Measurements from ENCODE around the gene MTR.

MTR gene

DNA sequence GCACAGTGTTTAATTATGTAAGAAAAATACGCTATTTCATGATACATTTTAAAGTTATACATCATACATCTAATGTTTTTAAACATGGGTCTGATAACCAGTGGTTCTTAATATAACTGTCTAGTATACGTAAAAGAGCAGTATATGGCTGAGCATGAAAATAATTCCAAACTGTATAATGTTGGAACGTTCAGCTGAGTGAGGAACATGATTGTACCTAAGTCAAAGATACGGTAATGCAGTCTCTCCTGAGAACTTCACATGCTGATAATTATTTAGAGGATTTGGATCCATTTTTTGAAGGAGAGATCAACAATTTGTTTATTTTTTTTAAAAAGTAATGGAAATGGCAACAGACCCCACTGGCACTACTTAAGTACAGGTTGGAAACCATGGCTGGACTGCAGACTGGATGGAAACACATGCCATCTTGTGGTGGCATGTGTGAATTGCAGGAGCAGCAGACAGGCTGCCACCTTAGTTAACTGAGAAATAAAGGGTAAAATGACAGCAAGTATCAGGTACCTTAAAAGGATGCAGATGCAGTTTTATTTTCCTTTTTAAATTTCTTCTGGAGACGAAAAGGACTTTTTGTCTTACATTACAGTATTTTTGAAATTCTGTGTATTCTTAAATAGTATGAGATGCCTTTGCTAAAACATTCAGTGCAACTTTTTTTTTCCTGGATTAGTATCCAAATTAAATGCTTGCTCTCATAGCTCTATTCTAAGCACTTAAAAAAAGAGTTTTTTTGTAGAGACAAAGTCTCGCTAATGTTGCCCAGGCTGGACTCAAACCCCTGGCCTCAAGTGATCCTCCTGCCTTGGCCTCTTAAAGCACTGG lies 73.8 kb downstream of the MTR start:
- TF ChIP-seq TCF4 (CRISPR knock-in tag; IDR thresholded peaks at IDR 0.05; ENCODE audit: borderline replicate concordance) (no peak), BACH2 (CRISPR knock-in tag; IDR thresholded peaks at IDR 0.05; ENCODE audit: borderline replicate concordance) (no peak), RARB (CRISPR knock-in tag; IDR thresholded peaks at IDR 0.05) (no peak), OSR1 (CRISPR knock-in tag; IDR thresholded peaks at IDR 0.05) (no peak), ZNF70 (CRISPR knock-in tag; IDR thresholded peaks at IDR 0.05) (no peak), SNAI2 (CRISPR knock-in tag; IDR thresholded peaks at IDR 0.05) (no peak), PPARA (CRISPR knock-in tag; IDR thresholded peaks at IDR 0.05; ENCODE audit: borderline replicate concordance) (no peak), ZFP30 (CRISPR knock-in tag; IDR thresholded peaks at IDR 0.05) (no peak), ZNF565 (CRISPR knock-in tag; conservative IDR thresholded peaks at IDR 0.05; ENCODE audit: low read depth) (no peak), ZFP3 (CRISPR knock-in tag; IDR thresholded peaks at IDR 0.05) (no peak), ISL1 (CRISPR knock-in tag; IDR thresholded peaks at IDR 0.05) (no peak), ZNF8 (CRISPR knock-in tag; IDR thresholded peaks at IDR 0.05) (no peak)
- TF ChIP-seq, protein P1, sequence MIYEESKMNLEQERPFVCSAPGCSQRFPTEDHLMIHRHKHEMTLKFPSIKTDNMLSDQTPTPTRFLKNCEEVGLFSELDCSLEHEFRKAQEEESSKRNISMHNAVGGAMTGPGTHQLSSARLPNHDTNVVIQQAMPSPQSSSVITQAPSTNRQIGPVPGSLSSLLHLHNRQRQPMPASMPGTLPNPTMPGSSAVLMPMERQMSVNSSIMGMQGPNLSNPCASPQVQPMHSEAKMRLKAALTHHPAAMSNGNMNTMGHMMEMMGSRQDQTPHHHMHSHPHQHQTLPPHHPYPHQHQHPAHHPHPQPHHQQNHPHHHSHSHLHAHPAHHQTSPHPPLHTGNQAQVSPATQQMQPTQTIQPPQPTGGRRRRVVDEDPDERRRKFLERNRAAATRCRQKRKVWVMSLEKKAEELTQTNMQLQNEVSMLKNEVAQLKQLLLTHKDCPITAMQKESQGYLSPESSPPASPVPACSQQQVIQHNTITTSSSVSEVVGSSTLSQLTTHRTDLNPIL (CRISPR knock-in tag; IDR thresholded peaks at IDR 0.05; ENCODE audit: low read depth), result no peak
- TF ChIP-seq, protein P2, sequence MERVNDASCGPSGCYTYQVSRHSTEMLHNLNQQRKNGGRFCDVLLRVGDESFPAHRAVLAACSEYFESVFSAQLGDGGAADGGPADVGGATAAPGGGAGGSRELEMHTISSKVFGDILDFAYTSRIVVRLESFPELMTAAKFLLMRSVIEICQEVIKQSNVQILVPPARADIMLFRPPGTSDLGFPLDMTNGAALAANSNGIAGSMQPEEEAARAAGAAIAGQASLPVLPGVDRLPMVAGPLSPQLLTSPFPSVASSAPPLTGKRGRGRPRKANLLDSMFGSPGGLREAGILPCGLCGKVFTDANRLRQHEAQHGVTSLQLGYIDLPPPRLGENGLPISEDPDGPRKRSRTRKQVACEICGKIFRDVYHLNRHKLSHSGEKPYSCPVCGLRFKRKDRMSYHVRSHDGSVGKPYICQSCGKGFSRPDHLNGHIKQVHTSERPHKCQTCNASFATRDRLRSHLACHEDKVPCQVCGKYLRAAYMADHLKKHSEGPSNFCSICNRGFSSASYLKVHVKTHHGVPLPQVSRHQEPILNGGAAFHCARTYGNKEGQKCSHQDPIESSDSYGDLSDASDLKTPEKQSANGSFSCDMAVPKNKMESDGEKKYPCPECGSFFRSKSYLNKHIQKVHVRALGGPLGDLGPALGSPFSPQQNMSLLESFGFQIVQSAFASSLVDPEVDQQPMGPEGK (CRISPR knock-in tag; IDR thresholded peaks at IDR 0.05; ENCODE audit: borderline replicate concordance), result no peak
- ATAC-seq, result peak; percentile 90

DNA sequence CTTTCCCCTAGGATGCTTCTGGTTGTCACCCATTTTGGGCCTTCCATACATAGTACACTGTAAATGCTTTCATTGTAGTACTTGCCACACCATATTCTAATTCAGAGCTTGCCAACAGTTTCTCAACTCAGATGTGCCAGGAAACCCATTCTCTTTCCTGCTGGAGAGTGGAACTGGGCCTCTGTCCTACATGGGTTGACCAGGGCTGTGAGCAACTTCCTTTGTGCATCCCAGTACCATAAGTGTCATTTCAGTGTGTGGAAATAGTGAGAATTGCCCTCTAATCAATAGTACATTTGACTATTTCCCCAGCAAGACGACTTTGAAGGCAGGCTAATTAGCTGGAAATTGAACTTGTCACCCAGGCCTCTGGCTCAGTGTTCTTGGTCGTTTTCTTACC lies 74.8 kb downstream of the MTR start:
- TF ChIP-seq OSR1 (CRISPR knock-in tag; IDR thresholded peaks at IDR 0.05), result no peak
- TF ChIP-seq ARNTL (CRISPR knock-in tag; IDR thresholded peaks at IDR 0.05; ENCODE audit: borderline replicate concordance, low read depth), result no peak
- TF ChIP-seq PPARA (CRISPR knock-in tag; IDR thresholded peaks at IDR 0.05; ENCODE audit: borderline replicate concordance), result no peak
- ATAC-seq, result no peak

DNA sequence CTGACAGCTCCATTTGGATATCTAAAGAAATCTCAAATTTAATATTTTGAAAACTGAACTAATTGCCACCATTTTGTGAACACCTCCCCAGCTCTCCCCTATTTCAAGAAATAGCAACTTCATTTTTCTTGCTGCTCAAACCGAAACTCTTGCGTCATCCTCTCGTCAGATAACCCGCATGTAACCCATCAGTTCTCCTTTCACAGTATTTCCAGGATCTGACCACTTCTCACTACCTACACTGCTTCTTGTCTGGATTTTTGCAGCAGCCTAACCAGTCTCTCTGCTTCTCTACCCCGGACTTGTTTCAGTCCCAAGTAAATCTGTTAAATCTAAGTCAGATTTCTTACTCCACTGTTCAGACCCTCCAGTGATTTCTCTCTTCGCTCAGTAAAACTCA lies 75.6 kb downstream of the MTR start:
- TF ChIP-seq OSR1 (CRISPR knock-in tag; IDR thresholded peaks at IDR 0.05), result no peak
- TF ChIP-seq TCF4 (CRISPR knock-in tag; IDR thresholded peaks at IDR 0.05; ENCODE audit: borderline replicate concordance), result no peak
- TF ChIP-seq ISL1 (CRISPR knock-in tag; IDR thresholded peaks at IDR 0.05), result no peak
- TF ChIP-seq ZNF8 (CRISPR knock-in tag; IDR thresholded peaks at IDR 0.05), result no peak
- TF ChIP-seq BACH2 (CRISPR knock-in tag; IDR thresholded peaks at IDR 0.05; ENCODE audit: borderline replicate concordance), result no peak
- TF ChIP-seq ZNF70 (CRISPR knock-in tag; IDR thresholded peaks at IDR 0.05), result no peak
- TF ChIP-seq, protein P2 (CRISPR knock-in tag; IDR thresholded peaks at IDR 0.05; ENCODE audit: borderline replicate concordance), result no peak
- TF ChIP-seq ARNTL (CRISPR knock-in tag; IDR thresholded peaks at IDR 0.05; ENCODE audit: borderline replicate concordance, low read depth), result no peak
- TF ChIP-seq, protein P3, sequence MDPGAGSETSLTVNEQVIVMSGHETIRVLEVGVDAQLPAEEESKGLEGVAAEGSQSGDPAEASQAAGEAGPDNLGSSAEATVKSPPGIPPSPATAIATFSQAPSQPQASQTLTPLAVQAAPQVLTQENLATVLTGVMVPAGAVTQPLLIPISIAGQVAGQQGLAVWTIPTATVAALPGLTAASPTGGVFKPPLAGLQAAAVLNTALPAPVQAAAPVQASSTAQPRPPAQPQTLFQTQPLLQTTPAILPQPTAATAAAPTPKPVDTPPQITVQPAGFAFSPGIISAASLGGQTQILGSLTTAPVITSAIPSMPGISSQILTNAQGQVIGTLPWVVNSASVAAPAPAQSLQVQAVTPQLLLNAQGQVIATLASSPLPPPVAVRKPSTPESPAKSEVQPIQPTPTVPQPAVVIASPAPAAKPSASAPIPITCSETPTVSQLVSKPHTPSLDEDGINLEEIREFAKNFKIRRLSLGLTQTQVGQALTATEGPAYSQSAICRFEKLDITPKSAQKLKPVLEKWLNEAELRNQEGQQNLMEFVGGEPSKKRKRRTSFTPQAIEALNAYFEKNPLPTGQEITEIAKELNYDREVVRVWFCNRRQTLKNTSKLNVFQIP (CRISPR knock-in tag; IDR thresholded peaks at IDR 0.05; ENCODE audit: borderline replicate concordance, low read depth), result no peak
- TF ChIP-seq, protein P4, sequence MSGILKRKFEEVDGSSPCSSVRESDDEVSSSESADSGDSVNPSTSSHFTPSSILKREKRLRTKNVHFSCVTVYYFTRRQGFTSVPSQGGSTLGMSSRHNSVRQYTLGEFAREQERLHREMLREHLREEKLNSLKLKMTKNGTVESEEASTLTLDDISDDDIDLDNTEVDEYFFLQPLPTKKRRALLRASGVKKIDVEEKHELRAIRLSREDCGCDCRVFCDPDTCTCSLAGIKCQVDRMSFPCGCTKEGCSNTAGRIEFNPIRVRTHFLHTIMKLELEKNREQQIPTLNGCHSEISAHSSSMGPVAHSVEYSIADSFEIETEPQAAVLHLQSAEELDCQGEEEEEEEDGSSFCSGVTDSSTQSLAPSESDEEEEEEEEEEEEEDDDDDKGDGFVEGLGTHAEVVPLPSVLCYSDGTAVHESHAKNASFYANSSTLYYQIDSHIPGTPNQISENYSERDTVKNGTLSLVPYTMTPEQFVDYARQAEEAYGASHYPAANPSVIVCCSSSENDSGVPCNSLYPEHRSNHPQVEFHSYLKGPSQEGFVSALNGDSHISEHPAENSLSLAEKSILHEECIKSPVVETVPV (CRISPR knock-in tag; IDR thresholded peaks at IDR 0.05), result no peak
- TF ChIP-seq, protein P5, sequence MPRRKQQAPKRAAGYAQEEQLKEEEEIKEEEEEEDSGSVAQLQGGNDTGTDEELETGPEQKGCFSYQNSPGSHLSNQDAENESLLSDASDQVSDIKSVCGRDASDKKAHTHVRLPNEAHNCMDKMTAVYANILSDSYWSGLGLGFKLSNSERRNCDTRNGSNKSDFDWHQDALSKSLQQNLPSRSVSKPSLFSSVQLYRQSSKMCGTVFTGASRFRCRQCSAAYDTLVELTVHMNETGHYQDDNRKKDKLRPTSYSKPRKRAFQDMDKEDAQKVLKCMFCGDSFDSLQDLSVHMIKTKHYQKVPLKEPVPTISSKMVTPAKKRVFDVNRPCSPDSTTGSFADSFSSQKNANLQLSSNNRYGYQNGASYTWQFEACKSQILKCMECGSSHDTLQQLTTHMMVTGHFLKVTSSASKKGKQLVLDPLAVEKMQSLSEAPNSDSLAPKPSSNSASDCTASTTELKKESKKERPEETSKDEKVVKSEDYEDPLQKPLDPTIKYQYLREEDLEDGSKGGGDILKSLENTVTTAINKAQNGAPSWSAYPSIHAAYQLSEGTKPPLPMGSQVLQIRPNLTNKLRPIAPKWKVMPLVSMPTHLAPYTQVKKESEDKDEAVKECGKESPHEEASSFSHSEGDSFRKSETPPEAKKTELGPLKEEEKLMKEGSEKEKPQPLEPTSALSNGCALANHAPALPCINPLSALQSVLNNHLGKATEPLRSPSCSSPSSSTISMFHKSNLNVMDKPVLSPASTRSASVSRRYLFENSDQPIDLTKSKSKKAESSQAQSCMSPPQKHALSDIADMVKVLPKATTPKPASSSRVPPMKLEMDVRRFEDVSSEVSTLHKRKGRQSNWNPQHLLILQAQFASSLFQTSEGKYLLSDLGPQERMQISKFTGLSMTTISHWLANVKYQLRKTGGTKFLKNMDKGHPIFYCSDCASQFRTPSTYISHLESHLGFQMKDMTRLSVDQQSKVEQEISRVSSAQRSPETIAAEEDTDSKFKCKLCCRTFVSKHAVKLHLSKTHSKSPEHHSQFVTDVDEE (CRISPR knock-in tag; IDR thresholded peaks at IDR 0.05), result no peak
- TF ChIP-seq ZNF565 (CRISPR knock-in tag; conservative IDR thresholded peaks at IDR 0.05; ENCODE audit: low read depth), result no peak
- TF ChIP-seq ESRRG (CRISPR knock-in tag; IDR thresholded peaks at IDR 0.05), result no peak
- TF ChIP-seq SNAI2 (CRISPR knock-in tag; IDR thresholded peaks at IDR 0.05), result no peak
- no peak for TF ChIP-seq TOX (CRISPR knock-in tag; IDR thresholded peaks at IDR 0.05; ENCODE audit: borderline replicate concordance)
- no peak for TF ChIP-seq RARB (CRISPR knock-in tag; IDR thresholded peaks at IDR 0.05)
- TF ChIP-seq CSDC2 (CRISPR knock-in tag; IDR thresholded peaks at IDR 0.05), result no peak
- no peak for ATAC-seq

Data from SK-N-SH treated with all-trans-retinoic acid at 6 μM for 48 hours (cell line).